ENCODE measurements around the gene EMC7.

GRCh38 chr15:34043813-34044212 is 57.8 kb downstream of the EMC7 start:
- TF ChIP-seq TFAP4 (IDR thresholded peaks at IDR 0.05; ENCODE audit: borderline replicate concordance, low read depth) (no peak), XRCC5 (optimal IDR thresholded peaks at IDR 0.05; ENCODE audit: low read length) (no peak), STAT6 (CRISPR knock-in tag; IDR thresholded peaks at IDR 0.05; ENCODE audit: borderline replicate concordance) (no peak), MTF2 (CRISPR knock-in tag; IDR thresholded peaks at IDR 0.05; ENCODE audit: borderline replicate concordance) (no peak), POLR2AphosphoS2 (IDR thresholded peaks at IDR 0.05; ENCODE audit: low read depth, low read length) (no peak)

Measured in HepG2 (cell line).